Esophagus squamous epithelium (tissue), 5 donors: ENCODE data around the gene KCNK3. TPM values are rescaled to one million over a fixed set of nuclear protein-coding genes. Genes with fewer than 3 reads are reported as not detected.
"Not testable (repeated sequence)": the region's sequence is repeated elsewhere in the genome, so short reads cannot be mapped to it uniquely, and the experiment has no call there.

Experiments used
- DNase-seq: peaks from one replicate; lab custom pipeline; 2025; lab: John Stamatoyannopoulos, UW
- H3K27ac ChIP-seq, 4 donors: fragments of 200-600 bp; sonication (generic); one replicate each; pipeline ENCODE4 v1.5.1; 2016 to 2019; ENCODE audit warnings: mild to moderate bottlenecking in 1 of 4
- H3K27me3 ChIP-seq, 4 donors: fragments of 200-600 bp; sonication (generic); 1 replicate in 3 of 4; 2 replicates in 1 of 4; pipeline versions ENCODE4 v1.5.1 to v1.6.0; 2017 to 2021; ENCODE audit warnings: antibody characterized with exemption in 1 of 4
- H3K36me3 ChIP-seq, 3 donors: fragments of 200-600 bp; sonication (generic); one replicate each; pipeline ENCODE4 v1.5.1; 2016 to 2019
- H3K4me1 ChIP-seq, 3 donors: fragments of 200-600 bp; sonication (generic); one replicate each; pipeline ENCODE4 v1.5.1; 2017 to 2019
- H3K4me3 ChIP-seq, 4 donors: fragments of 200-600 bp; sonication (generic); 1 replicate in 3 of 4; 2 replicates in 1 of 4; pipeline ENCODE4 v1.5.1; 2016 to 2019; ENCODE audit warnings: mild to moderate bottlenecking in 2 of 4, moderate library complexity in 1 of 4
- H3K9me3 ChIP-seq, 3 donors: fragments of 200-600 bp; sonication (generic); one replicate each; pipeline ENCODE4 v1.5.1; 2016 to 2019
- CTCF ChIP-seq, 6 experiments: fragments of 450-650 bp in 4 of 6; fragments of 200-600 bp in 2 of 6; sonication (generic) in 2 of 6; IDR thresholded peaks; one replicate each; pipeline ENCODE4 v1.5.1; 2016 to 2019; ENCODE audit warnings: antibody characterized with exemption in 6 of 6, mild to moderate bottlenecking in 4 of 6, moderate library complexity in 4 of 6
- POLR2A ChIP-seq, 4 donors: fragments of 450-650 bp; IDR thresholded peaks; one replicate each; pipeline ENCODE4 v1.6.1; 2017; ENCODE audit warnings: antibody characterized with exemption in 4 of 4, mild to moderate bottlenecking in 4 of 4, moderate library complexity in 3 of 4
- WGBS, 2 donors: methylation state at CpG; one replicate each; pipeline ENCODE4 v1.1.5; 2018; 5-methylcytosine and 5-hydroxymethylcytosine counted together
- intact Hi-C: fragments of 100-400 bp; cut with DNase I; formaldehyde crosslinking; loops from one replicate; pipeline ENCODE4 v1.15.0; 2022
- total RNA-seq, 4 donors: library from RNA; depleted of rRNA; stranded (reverse); fragments of >200 nt; gene quantifications; one replicate each; pipeline ENCODE4 v1.1.0, GENCODE V29; 2016
- donor health status: DM: yes; HTN: yes; CAD: no.

KCNK3 gene
- total RNA-seq, 4 donors from 2014 or later: 0.66 to 1.6 (median 0.84) TPM

GRCh38 chr2:26759845-26760244 is 67.3 kb downstream of the KCNK3 start:
- no peaks in the 10 kb centered on the region for H3K9me3 ChIP-seq
- H3K4me1 ChIP-seq: peaks cover 3 to 60% (median 31%) of the 10 kb centered on the region in 3 donors
- no peak for DNase-seq
- no peak overlapping the region for H3K4me3 ChIP-seq
- TF ChIP-seq POLR2A (IDR thresholded peaks at IDR 0.05) (no peak), CTCF (IDR thresholded peaks at IDR 0.05) (no peak)
- H3K27me3 ChIP-seq: no peaks in the 10 kb centered on the region
- WGBS, 2 donors: 86 to 100% methylated on average over 4 to 5 of the region's 5 CpGs
- no peaks in the 10 kb centered on the region for H3K36me3 ChIP-seq
- intact Hi-C loops: no loop called here
- H3K27ac ChIP-seq: no peak overlapping the region

GRCh38 chr2:26760991-26761390 is 68.5 kb downstream of the KCNK3 start:
- H3K27ac ChIP-seq, H3K9me3 ChIP-seq, H3K4me3 ChIP-seq, DNase-seq, H3K27me3 ChIP-seq, intact Hi-C loops, H3K36me3 ChIP-seq: not testable (repeated sequence)
- H3K4me1 ChIP-seq: peaks cover 14 to 60% (median 31%) of the 10 kb centered on the region in 3 donors
- 76 to 86% methylated on average over 9 to 10 of the region's 10 CpGs for WGBS, 2 donors

- 93% methylated on average over 10 of the region's 10 CpGs for WGBS, 2 donors
- DNase-seq: no peak
- Histone ChIP-seq H3K4me3 (no peak overlapping the region), H3K27ac (no peak overlapping the region), H3K9me3 (no peaks in the 10 kb centered on the region), H3K36me3 (no peaks in the 10 kb centered on the region), H3K27me3 (no peaks in the 10 kb centered on the region), H3K4me1 (peaks cover 32 to 60% (median 43%) of the 10 kb centered on the region in 3 donors)
- intact Hi-C loops: no loop called here
- TF ChIP-seq CTCF (IDR thresholded peaks at IDR 0.05) (no peak), POLR2A (IDR thresholded peaks at IDR 0.05) (no peak)
These were observed 70.5 kb downstream of the KCNK3 start for GRCh38 chr2:26763019-26763418.

GRCh38 chr2:26764078-26764887 is 71.8 kb downstream of the KCNK3 start, which contains the start of gene SLC35F6:
TSS of gene SLC35F6 (plus strand) at chr2:26764284. CDS start at chr2:26764350, 66 bp downstream.
- no peaks in the 10 kb centered on the region for H3K9me3 ChIP-seq
- H3K4me3 ChIP-seq: peak within 1 kb of the TSS; percentile 64 to 95 (median 92)
- peak in 2 of 6 experiments; percentile 10 to 13 for TF ChIP-seq CTCF (IDR thresholded peaks at IDR 0.05)
- TF ChIP-seq POLR2A (IDR thresholded peaks at IDR 0.05): peak in 3 of 4 donors; percentile 29 to 96 (median 81)
- intact Hi-C loops: no loop called here
- 0 to 1% methylated on average over 18 to 49 of the region's 68 CpGs for WGBS, 2 donors
- peak; percentile 19 for DNase-seq
- no peaks in the 10 kb centered on the region for H3K27me3 ChIP-seq
- H3K27ac ChIP-seq: peak within 1 kb of the TSS; percentile 90 to 98 (median 96)
- H3K4me1 ChIP-seq: peaks cover 39 to 60% (median 48%) of the 10 kb centered on the region in 3 donors
- no peaks in the 10 kb centered on the region for H3K36me3 ChIP-seq

- TF ChIP-seq POLR2A (IDR thresholded peaks at IDR 0.05): no peak
- TF ChIP-seq CTCF (IDR thresholded peaks at IDR 0.05): no peak
- H3K4me3 ChIP-seq: peak overlapping the region; percentile 64 to 95 (median 92)
- no peak for DNase-seq
- peaks cover 45 to 66% (median 55%) of the 10 kb centered on the region in 3 donors for H3K4me1 ChIP-seq
- intact Hi-C loops: no loop called here
- H3K36me3 ChIP-seq: no peaks in the 10 kb centered on the region
- WGBS, 2 donors: 8 to 34% methylated on average over 3 of the region's 3 CpGs
- no peaks in the 10 kb centered on the region for H3K27me3 ChIP-seq
- H3K9me3 ChIP-seq: no peaks in the 10 kb centered on the region
- H3K27ac ChIP-seq: peak overlapping the region; percentile 90 to 98 (median 96)
These were observed 72.4 kb downstream of the KCNK3 start for GRCh38 chr2:26764906-26765305.
